PFSK-1 (cell line): ENCODE measurements around the gene GPX2.

Experiments
- POLR2AphosphoS5 ChIP-seq: IDR thresholded peaks from 2 replicates; pipeline ENCODE4 v1.6.1; 2012; ENCODE audit warnings: low read depth, mild to moderate bottlenecking, control low read depth, low read length, moderate library complexity
- REST ChIP-seq, 2 experiments: IDR thresholded peaks; 2 replicates each; pipeline versions ENCODE4 v1.6.1 to v1.8.0; 2011 to 2012; ENCODE audit warnings: low read depth in 2 of 2, low read length in 2 of 2, control low read depth in 1 of 2, inconsistent platforms in 1 of 2, mild to moderate bottlenecking in 1 of 2, moderate library complexity in 1 of 2; ENCODE audit not compliant: insufficient read depth in 1 of 2
- SIN3A ChIP-seq: IDR thresholded peaks from 2 replicates; pipeline ENCODE4 v1.6.1; 2012; ENCODE audit warnings: mild to moderate bottlenecking, low read length, moderate library complexity, borderline replicate concordance; ENCODE audit not compliant: insufficient read depth

- TF ChIP-seq POLR2AphosphoS5 (no peak), SIN3A (no peak), REST (IDR thresholded peaks at IDR 0.05; ENCODE audit: insufficient read depth in 1 of 2, low read depth in 2 of 2, low read length in 2 of 2) (no peak)
Measured at GRCh38 chr14:64940336-64940910, 2.1 kb downstream of the GPX2 start.
